GM21717 (cell line): Measurements from ENCODE around the gene CTBP1.
"Not testable (repeated sequence)": the region's sequence is repeated elsewhere in the genome, so short reads cannot be mapped to it uniquely, and the experiment has no call there.

Source experiments
- ATAC-seq: cut with Tn5 transposase; IDR thresholded peaks from one replicate; pipeline ENCODE4 v1.9.1; 2021; ENCODE audit warnings: mild to moderate bottlenecking, moderate library complexity; ENCODE audit not compliant: unreplicated experiment

CTBP1 gene

DNA sequence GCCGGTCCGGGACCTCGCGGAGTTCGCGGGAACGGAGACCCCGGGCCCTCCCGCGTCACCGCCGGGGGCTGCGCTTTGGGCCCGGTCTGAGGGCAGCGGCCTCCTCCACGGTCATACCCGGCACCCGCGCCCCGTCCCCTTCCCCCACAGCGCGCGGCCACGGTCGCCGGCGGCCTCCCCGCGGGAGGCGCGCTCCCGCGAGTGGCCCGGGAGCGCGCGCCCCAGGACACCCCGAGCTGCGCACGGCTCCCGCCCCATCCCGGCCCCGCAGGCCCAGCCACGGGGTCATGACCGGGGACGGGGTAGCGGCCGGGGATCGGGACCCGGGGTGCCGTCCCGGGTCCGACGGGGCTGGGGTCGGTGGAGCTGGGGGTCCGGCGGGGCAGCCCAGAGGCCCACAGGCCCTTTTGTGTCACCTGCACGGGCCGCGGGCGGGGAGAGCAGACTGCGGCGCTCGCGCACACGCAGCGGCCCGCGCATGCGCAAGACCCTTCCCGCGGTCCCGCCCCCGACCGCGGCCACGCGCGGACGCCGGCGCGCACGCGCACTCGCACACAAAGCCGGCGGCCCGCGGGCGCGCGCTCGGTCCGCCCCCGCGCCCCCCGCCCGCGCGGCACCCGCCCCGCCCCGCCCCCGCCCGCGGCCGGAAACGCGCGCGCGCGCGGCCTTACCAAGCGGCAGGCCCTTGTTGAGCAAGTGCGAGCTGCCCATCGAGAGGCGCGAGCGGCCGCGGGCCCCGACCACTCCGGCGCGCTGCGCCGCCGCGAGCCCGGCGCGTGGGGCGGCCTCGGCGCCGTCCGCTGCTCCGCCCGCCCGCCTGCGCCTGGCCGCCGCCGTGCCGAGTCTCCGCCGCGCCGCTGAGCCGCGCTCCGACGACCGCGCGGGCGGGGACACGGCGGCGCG is at the start of gene CTBP1:
Gene CTBP1 (minus strand): TSS at position 886 of the 903 bp plus-strand sequence. CDS start 7,799 bp downstream, outside the sequence.
- peak; percentile 31 for ATAC-seq

DNA sequence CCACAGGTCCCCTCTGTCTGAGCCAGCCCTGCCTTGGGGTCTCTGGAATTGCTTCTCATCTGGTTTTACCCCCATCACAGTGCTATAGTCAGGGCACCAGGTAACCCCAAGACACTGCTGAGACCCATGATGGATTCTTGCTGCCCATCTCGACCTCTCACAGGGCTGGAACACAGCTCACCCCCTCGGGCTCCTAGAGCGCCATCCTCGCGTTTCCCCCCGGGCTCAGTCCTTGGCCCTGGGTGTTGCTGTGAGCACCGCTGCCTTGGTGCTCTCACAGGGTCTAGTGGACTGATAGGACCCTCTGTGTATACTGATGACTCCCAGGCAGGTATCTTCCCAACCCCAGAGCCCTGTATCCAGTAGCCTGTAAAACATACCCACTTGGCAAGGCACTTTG is 49.5 kb upstream of the CTBP1 start:
- no peak for ATAC-seq

DNA sequence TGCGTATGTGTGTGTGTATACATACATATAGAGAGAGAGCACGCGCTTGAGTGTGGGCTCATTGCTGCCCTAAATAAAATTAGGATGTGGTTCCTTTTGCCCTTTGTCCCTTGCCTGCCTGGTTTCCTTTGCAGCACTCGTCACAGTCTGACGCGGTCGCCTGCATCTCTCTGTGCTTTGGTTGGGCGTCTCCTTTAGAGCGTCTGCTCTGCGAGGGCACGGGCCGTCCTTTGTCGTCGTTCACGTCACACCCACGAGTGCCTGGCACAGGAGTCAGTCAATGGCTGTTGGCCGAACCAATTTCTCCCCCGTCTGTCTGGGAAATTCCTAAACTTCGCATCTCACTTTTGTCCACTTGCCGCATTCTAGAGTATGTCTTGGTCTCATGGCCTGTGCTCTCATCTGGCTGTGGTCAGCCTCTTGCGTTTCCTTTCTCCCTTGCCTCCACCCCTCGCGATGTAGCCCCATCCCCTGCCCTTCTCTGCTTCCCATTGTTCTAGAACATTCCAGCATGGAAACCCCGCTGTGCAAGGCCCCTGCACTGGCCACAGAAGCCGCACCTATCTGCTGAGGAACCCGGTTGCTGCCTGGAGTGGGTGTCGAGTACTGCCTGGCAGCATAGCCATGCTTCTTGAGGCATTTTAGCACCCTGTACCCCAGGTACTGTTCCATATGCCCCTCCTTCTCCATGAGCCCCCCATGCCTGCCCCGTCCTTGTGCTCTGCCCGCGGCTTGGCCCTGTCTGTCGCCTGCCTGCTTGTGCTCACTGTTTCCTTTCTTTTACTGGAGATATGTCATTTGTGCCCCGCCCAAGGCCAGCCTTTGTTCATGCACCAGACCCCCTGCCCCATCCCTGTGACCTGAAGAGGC is 48.8 kb upstream of the CTBP1 start:
- ATAC-seq = no peak

DNA sequence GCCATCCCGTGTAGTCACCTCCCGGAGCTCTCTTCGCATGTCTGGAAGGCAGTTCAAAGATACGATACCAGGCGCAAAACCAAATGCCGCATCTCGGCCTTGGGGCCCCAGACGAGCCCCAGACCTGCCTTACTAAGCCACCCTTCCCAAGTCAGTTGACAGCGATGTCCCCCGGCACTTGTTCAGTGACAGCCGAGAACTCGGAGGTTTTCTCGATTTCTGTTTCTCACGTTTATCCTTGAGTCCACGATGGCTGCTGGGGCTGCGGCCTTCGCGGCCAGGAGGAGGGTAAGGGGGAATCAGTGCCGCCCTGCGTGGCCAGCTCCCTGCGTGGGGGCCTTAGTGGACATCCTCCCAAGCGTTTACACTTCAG is 48.1 kb upstream of the CTBP1 start:
- no peak for ATAC-seq

DNA sequence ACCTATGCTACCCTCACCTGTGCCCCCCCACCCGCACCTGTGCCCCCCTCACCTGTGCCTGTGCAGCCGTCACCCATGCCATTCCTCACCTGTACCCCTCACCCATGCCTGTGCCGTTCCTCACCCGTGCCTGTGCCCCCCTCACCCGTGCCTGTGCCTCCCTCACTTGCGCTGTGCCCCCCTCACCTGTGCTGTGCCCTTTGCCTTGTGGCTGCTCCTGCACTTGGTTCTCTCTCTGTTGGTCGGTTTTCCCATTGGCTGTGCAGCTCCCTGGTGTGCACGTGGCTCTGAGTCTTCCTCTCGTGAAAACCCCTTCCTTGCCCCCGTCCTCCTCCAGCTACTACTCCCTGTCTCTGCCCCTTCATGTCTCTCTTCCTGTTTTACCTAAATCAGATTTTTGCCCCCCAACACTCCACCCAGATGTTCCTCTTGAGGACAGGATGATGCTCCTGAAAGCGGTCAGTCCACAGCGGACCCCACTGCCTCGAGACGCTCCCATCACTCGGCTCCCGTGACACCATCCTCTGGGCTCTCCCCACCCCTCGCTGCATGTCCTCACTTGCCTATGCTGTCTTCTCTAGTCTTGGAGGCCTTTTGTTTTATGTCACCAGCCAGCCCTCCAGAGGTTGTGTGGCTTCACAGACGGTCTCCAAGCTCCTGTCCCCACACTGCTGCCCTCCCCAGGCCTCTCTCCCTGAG is 47.5 kb upstream of the CTBP1 start:
- no peak for ATAC-seq

DNA sequence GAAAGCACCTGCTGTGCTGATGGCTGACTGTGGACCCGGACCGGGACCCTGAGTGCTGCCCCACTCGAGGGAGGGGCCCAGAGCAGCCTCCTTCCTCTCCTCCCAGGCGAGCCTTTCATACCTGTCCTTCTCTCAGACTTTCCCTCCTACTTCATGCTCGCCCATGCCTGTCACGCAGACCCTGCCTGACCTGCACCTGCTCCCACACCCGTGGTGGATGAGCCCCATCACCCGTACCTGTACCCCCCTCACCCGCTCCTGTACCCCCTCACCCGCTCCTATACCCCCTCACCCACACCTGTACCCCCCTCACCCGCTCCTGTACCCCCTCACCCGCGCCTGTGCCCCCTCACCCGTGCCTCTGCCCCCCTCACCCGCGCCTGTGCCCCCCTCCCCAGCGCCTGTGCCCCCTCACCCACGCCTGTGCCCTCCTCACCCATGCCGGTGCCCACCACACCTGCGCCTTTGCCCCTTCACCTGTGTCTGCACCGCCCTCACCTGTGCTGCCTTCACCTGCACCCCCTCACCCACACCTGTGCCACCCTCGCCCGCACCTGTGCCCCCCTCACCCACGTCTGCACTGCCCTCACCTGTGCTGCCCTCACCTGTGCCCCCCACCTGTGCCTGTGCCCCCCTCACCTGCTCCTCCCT is 46.6 kb upstream of the CTBP1 start:
- no peak for ATAC-seq

DNA sequence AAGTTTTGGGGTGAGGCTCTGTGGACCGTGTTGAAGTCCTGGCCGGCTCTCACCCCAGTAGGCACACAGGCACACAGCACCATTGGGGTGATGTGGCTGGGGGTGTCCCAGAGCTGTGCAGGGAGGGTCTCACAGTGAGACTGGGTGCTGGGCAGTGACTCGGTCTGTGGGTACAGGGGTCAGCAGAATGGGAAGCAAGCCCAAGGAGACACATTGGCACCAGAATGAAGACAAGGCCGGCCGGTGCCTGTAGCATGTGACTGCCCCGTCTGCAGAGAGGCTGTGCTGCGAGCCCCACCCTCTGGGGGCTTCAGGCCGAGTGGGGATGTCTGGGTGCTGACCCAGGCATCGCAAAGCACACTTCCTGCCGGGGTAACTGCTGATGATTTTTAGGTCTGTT is 46.0 kb upstream of the CTBP1 start:
- no peak for ATAC-seq

DNA sequence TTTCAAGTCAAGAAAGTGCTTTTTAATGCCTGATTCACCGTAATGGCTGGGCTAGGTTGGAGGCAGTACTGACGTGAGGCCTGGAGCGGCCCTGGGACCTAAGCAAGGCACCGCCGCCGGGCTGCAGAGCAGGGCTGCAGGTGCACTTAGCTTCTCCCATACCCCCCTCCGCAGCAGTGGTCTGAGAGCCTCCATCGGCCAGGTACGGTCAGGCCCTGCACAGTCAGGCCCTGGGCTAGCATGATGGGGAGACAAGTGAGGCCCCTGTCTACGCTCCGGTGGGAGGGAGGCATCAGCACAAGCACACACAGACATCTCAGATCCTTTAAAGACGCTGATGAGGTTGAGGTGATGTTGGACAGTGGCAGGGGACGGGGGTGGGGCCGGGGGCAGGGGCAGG is 45.5 kb upstream of the CTBP1 start:
- no peak for ATAC-seq

DNA sequence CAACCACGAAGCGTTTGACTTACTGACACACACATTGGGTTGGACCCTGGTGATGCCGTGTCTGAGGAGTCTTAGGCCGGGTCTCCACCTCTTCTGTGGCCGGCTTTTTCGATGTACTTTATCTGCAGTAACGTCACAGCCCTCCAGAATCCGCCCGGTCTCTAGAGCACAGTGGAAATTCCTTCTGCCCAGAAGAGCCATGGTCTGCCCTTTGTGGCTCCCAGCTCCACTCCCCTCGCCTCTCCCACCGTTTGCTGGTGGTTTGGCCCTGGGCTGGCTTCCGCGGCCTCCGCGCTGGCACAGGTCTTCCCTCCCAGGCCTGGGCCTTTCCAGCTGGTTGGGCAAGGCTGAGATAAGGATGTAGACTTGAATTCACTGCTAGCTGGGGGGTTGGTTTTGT is 45.1 kb upstream of the CTBP1 start:
- no peak for ATAC-seq

DNA sequence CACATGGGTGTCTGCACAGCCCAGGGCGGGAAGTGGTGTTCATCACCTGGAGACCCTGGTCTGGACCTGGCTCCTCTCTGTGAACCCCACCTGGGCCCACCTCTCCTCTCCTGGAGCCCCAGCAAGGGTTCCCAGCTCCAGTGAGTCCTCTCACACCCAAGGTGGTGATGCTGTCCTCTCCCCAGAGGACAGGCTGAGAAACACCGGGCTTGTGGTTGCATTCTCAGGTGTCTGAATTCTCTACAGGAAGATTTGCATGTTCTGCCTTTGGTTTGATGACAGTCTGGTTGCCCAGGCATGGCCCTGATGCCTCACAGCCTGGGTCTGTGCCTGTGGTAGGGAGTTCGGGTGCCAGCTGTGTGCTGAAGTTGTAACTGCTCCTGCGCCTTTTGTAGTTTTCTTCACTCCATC is 44.6 kb upstream of the CTBP1 start:
- no peak for ATAC-seq

DNA sequence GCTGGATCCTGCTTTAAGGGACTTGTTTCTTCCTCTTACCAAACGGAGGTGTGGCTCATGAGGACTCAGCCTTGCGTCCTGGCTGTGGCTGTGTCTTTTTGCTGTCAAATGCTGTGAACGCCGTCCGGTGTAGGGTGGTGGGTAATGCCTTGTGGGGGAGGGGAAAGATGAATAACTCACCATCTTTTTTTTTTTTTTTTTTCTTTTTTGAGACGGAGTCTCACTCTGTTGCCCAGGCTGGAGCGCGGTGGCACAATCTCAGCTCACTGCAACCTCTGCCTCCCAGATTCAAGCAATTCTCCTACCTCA is 43.7 kb upstream of the CTBP1 start:
- ATAC-seq = not testable (repeated sequence)

DNA sequence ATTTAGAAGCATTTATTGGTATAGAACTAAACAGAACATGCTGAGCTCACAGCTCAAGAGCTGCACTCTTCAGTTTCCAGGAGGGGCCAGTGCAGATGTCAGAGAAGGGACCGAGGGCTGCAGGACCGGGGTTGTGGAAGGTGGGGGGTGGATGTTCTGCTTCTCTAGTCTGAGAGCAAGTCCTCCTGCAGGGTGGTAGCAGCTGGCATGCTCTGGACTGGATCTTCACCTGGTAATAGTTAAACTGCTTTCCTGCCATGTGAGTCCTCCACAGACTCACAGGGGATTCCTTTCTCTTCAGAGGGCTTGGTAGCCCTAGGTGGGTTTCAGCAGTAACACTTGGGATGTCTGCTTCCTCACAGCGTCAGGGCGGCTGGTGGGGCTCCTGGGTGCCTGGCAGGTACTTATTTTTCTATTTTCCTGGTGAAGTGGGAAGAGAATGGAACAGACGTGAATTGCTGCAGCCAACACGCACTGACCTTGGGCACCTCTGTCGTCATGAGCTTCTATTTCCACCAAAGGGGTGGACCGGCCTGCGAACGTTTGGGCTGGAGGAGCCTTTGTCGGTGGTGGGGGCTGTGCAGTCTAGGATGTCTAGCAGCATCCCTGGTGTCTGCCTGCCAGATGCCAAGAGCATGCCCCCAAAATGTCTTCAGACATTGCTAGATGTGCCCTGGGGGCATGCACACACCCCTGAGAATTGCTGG is 43.2 kb upstream of the CTBP1 start:
- ATAC-seq = no peak

DNA sequence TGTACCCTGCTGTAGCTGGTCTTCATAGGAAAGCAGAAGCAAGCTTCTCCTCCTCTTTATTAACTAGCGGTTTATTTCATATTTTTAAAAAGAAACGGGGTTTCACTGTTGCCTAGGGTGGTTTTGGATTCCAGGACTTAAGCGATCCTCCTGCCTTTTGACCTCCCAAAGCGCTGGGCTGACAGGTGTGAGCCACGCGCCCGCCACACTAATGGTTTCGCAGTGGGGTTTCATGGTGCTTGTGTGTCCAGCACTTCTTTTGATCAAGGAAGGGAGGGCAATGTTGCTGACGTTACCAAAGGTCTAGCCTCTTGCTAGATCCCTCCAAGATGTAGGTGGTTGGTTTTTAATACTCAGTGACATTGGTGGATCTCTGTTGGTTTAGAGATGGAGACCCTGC is 42.2 kb upstream of the CTBP1 start:
- no peak for ATAC-seq

DNA sequence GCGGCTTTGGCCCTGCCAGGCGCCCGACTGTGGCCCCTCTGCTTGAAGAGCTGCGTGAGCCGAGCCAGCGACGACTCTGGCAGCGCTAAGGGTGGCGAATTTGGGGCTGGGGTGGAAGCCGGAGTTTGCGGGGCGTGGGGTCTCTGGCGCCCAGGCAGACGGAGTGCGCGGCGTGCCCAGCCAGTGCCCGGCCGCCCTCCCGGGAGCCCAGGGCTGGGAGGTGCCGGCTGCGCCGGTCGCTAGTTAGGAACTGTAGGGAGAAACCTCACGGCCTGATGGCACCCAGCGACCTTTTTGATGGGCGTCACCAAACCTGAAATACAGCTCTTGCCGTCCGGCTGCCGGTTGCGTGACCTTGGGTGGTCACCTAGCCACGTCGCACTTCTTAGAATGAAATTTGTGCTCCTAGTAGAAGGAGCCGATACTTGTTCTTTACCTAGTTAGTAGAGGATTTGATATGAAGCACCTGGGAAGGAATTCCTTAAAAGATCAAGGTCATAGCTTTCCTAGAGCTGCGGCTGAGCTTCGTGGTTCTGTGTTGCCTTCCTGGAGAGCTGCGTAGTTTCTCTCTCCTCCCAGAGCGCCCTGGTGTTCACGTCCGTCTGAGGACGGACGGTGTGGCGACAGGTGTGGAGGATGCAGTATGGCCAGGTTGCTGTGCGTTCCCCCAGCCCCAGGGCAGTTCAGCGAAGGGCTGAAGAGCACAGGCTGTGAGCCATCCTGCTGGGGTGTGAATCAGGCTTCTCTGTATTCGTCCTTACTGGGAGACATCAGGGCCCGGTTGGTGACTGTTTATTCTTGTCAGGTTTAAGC is 41.4 kb upstream of the CTBP1 start:
- ATAC-seq = peak; percentile 10

DNA sequence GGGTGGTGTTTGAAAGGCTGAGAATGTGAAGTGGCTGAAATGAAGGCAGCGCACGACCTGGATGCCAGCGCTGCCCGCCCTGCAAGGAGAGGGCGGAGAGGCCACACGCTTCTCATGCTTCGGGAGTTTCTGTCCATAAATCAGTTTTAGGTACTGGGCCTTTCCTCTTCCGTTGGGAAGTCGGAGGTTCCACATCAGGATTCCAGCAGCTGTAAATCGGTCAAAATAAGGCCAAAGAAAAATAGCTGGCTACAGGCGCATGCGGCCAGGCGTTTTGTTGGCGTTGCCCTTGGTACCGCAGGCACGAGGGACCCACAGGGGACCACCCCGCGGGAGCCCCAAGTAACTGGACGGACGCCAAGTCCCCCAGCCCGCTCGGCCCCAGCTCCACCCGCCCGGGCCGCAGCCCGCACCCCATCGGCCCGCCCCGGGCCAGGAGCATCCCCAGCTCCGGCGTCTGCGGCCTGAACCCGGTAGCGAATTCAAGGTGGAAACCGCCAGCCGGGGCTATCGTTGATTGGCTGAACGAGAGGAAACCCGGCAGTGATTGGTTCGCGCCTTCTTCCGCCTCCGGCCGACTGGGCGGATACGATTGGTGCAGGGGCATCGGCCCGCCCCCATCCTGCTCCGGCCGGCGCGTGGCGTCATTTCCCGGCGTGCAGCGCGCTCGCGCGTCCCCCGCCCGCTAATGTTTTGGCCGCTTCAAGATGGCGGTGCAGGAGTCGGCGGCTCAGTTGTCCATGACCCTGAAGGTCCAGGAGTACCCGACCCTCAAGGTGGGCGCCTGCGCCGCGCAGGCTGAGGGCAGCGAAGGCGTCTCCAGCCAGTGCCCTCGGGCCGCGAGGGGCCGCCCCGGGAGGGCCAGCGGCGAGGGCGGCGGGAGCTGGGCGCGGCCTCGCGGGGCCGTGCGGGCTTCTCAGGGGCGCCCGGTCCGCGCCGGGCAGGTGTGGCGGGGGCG is 40.6 kb upstream of the CTBP1 start, which contains the start of gene MAEA:
Gene MAEA (plus strand): TSS at position 685 of the 958 bp plus-strand sequence. CDS start 23 bp downstream, at position 708.
- ATAC-seq = peak; percentile 94

DNA sequence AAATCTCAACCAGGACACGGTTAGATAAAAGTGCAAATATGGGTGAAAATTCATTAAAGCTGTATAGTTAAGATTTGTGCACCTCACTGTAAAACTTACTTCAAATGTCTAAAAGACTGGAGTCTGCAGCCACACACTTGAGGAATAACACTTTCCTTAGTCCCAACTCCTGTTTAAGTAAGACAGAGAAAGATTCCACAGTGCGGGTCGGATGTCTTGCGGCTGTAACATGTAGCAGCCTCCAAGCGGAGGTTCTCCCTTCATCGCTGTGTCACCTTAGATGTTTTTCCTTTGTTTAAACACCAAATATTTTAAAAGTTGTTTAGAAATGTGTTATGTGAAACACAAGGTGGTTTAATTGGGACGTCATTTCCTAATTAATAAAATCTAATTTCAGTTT is 39.9 kb upstream of the CTBP1 start:
- ATAC-seq = no peak

DNA sequence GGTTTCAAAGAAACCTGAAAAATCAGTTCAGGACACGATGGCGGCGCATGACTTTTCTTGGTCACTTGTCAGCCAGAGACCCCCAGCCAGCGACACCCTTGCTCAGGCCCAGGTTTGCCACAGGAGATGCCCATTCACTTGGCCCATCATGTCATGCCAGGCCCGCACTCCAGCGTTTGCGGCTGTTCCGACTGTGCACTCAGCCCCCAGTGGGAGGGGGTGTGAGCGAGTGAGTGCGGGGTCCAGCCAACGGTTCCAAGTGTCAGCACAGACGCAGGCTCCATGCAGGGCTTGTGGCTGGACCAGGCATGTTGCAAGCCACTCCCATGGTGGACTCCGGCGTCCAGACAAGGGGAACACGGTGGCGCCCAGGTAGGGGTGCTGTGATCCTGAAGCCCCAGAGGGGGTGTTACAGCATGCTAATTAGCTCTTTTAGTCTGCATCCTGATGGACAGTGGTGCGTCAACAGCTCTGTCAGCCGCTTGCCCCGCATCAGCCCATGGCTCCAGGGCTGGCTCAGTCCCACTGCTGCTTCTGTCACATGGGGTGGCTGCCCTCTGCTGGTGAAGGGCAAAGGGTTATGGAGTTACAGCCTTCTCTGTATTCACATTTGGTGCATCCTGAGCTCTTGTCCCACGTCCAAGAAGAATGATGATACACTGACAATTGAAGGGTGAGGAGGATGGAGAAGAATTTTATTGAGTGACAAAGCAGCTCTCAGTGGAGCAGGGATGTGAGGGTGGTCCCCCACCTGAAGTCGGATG is 37.0 kb upstream of the CTBP1 start:
- ATAC-seq = no peak
